ENCODE measurements around the gene MAGOH.

MAGOH gene

GRCh38 chr1:53254011-53254640 lies 15.8 kb upstream of the MAGOH start:
- Histone ChIP-seq H3K36me3 (ENCODE audit: insufficient read depth, low read length) (peaks cover 97% of the 10 kb centered on the region), H3K4me3 (ENCODE audit: low read length) (no peak overlapping the region), H3K27ac (ENCODE audit: low read depth, low read length) (no peak overlapping the region), H3K9ac (ENCODE audit: low read depth, low read length) (no peak overlapping the region), H3K9me3 (ENCODE audit: insufficient read depth, low read depth, low read length) (no peaks in the 10 kb centered on the region), H3K4me1 (ENCODE audit: insufficient read depth, low read length) (no peaks in the 10 kb centered on the region), H3K27me3 (ENCODE audit: insufficient read depth, low read length) (no peaks in the 10 kb centered on the region)
- 86% methylated on average over 3 of the region's 4 CpGs for WGBS

GRCh38 chr1:53250325-53250724 lies 12.0 kb upstream of the MAGOH start:
- no peaks in the 10 kb centered on the region for H3K9me3 ChIP-seq (ENCODE audit: insufficient read depth, low read depth, low read length)
- peaks cover 97% of the 10 kb centered on the region for H3K36me3 ChIP-seq (ENCODE audit: insufficient read depth, low read length)
- no peaks in the 10 kb centered on the region for H3K4me1 ChIP-seq (ENCODE audit: insufficient read depth, low read length)
- no peak overlapping the region for H3K9ac ChIP-seq (ENCODE audit: low read depth, low read length)
- 92% methylated on average over 4 of the region's 4 CpGs for WGBS
- no peak overlapping the region for H3K27ac ChIP-seq (ENCODE audit: low read depth, low read length)
- no peaks in the 10 kb centered on the region for H3K27me3 ChIP-seq (ENCODE audit: insufficient read depth, low read length)
- H3K4me3 ChIP-seq (ENCODE audit: low read length), result no peak overlapping the region

- no peak overlapping the region for H3K4me3 ChIP-seq (ENCODE audit: low read length)
- no peak overlapping the region for H3K9ac ChIP-seq (ENCODE audit: low read depth, low read length)
- peaks cover 97% of the 10 kb centered on the region for H3K36me3 ChIP-seq (ENCODE audit: insufficient read depth, low read length)
- no peaks in the 10 kb centered on the region for H3K9me3 ChIP-seq (ENCODE audit: insufficient read depth, low read depth, low read length)
- H3K27ac ChIP-seq (ENCODE audit: low read depth, low read length), result no peak overlapping the region
- 90% methylated on average over 3 of the region's 3 CpGs for WGBS
- H3K27me3 ChIP-seq (ENCODE audit: insufficient read depth, low read length), result no peaks in the 10 kb centered on the region
- H3K4me1 ChIP-seq (ENCODE audit: insufficient read depth, low read length), result no peaks in the 10 kb centered on the region
These were observed 11.4 kb upstream of the MAGOH start for GRCh38 chr1:53249706-53250105.

- Histone ChIP-seq H3K27ac (ENCODE audit: low read depth, low read length) (no peak overlapping the region), H3K9me3 (ENCODE audit: insufficient read depth, low read depth, low read length) (no peaks in the 10 kb centered on the region), H3K4me3 (ENCODE audit: low read length) (no peak overlapping the region), H3K27me3 (ENCODE audit: insufficient read depth, low read length) (no peaks in the 10 kb centered on the region), H3K9ac (ENCODE audit: low read depth, low read length) (no peak overlapping the region), H3K4me1 (ENCODE audit: insufficient read depth, low read length) (no peaks in the 10 kb centered on the region), H3K36me3 (ENCODE audit: insufficient read depth, low read length) (peaks cover 79% of the 10 kb centered on the region)
- 96% methylated on average over 3 of the region's 4 CpGs for WGBS
These were observed 8.2 kb upstream of the MAGOH start for GRCh38 chr1:53246261-53247134.

GRCh38 chr1:53244141-53244540 lies 5.8 kb upstream of the MAGOH start:
- Histone ChIP-seq H3K4me3 (ENCODE audit: low read length) (no peak overlapping the region), H3K4me1 (ENCODE audit: insufficient read depth, low read length) (no peaks in the 10 kb centered on the region), H3K36me3 (ENCODE audit: insufficient read depth, low read length) (peaks cover 55% of the 10 kb centered on the region), H3K9me3 (ENCODE audit: insufficient read depth, low read depth, low read length) (no peaks in the 10 kb centered on the region), H3K9ac (ENCODE audit: low read depth, low read length) (no peak overlapping the region), H3K27ac (ENCODE audit: low read depth, low read length) (no peak overlapping the region), H3K27me3 (ENCODE audit: insufficient read depth, low read length) (no peaks in the 10 kb centered on the region)
- WGBS, result 79% methylated on average over 4 of the region's 4 CpGs

GRCh38 chr1:53242381-53242780 lies 4.1 kb upstream of the MAGOH start:
- Histone ChIP-seq H3K36me3 (ENCODE audit: insufficient read depth, low read length) (peaks cover 38% of the 10 kb centered on the region), H3K27me3 (ENCODE audit: insufficient read depth, low read length) (no peaks in the 10 kb centered on the region), H3K4me1 (ENCODE audit: insufficient read depth, low read length) (no peaks in the 10 kb centered on the region; the same call in 1 of the 2 replicates), H3K9ac (ENCODE audit: low read depth, low read length) (no peak overlapping the region), H3K9me3 (ENCODE audit: insufficient read depth, low read depth, low read length) (no peaks in the 10 kb centered on the region), H3K4me3 (ENCODE audit: low read length) (no peak overlapping the region), H3K27ac (ENCODE audit: low read depth, low read length) (no peak overlapping the region)
- 92% methylated on average over 4 of the region's 4 CpGs for WGBS

- H3K9me3 ChIP-seq (ENCODE audit: insufficient read depth, low read depth, low read length), result no peaks in the 10 kb centered on the region
- no peak overlapping the region for H3K4me3 ChIP-seq (ENCODE audit: low read length)
- no peaks in the 10 kb centered on the region for H3K27me3 ChIP-seq (ENCODE audit: insufficient read depth, low read length)
- 91% methylated on average over 2 of the region's 2 CpGs for WGBS
- peaks cover 32% of the 10 kb centered on the region for H3K36me3 ChIP-seq (ENCODE audit: insufficient read depth, low read length)
- no peak overlapping the region for H3K27ac ChIP-seq (ENCODE audit: low read depth, low read length)
- H3K4me1 ChIP-seq (ENCODE audit: insufficient read depth, low read length), result no peaks in the 10 kb centered on the region; the same call in 1 of the 2 replicates
- H3K9ac ChIP-seq (ENCODE audit: low read depth, low read length), result no peak overlapping the region
These were observed 3.5 kb upstream of the MAGOH start for GRCh38 chr1:53241828-53242227.

GRCh38 chr1:53237638-53238037 lies 680 bp downstream of the MAGOH start:
- Histone ChIP-seq H3K27me3 (ENCODE audit: insufficient read depth, low read length) (no peaks in the 10 kb centered on the region), H3K36me3 (ENCODE audit: insufficient read depth, low read length) (peaks cover 40% of the 10 kb centered on the region), H3K4me3 (ENCODE audit: low read length) (peak overlapping the region; percentile 97), H3K27ac (ENCODE audit: low read depth, low read length) (no peak overlapping the region), H3K9ac (ENCODE audit: low read depth, low read length) (peak overlapping the region; percentile 82), H3K4me1 (ENCODE audit: insufficient read depth, low read length) (no peaks in the 10 kb centered on the region; the same call in 1 of the 2 replicates), H3K9me3 (ENCODE audit: insufficient read depth, low read depth, low read length) (no peaks in the 10 kb centered on the region)
- WGBS, result 50% methylated on average over 8 of the region's 8 CpGs

GRCh38 chr1:53220962-53221286 lies 17.4 kb downstream of the MAGOH start:
- Histone ChIP-seq H3K27ac (ENCODE audit: low read depth, low read length) (peak overlapping the region; percentile 94), H3K36me3 (ENCODE audit: insufficient read depth, low read length) (peaks cover 25% of the 10 kb centered on the region), H3K9me3 (ENCODE audit: insufficient read depth, low read depth, low read length) (no peaks in the 10 kb centered on the region), H3K27me3 (ENCODE audit: insufficient read depth, low read length) (no peaks in the 10 kb centered on the region), H3K4me1 (ENCODE audit: insufficient read depth, low read length) (peaks cover 12% of the 10 kb centered on the region; the same call in 1 of the 2 replicates), H3K4me3 (ENCODE audit: low read length) (peak overlapping the region; percentile 95), H3K9ac (ENCODE audit: low read depth, low read length) (peak overlapping the region; percentile 91)
- WGBS, result 87% methylated on average over 2 of the region's 3 CpGs

- WGBS, result 1% methylated on average over 61 of the region's 61 CpGs
- Histone ChIP-seq H3K9ac (ENCODE audit: low read depth, low read length) (peak within 1 kb of the TSS; percentile 91), H3K27ac (ENCODE audit: low read depth, low read length) (peak within 1 kb of the TSS; percentile 94), H3K4me1 (ENCODE audit: insufficient read depth, low read length) (peaks cover 12% of the 10 kb centered on the region; the same call in 1 of the 2 replicates), H3K9me3 (ENCODE audit: insufficient read depth, low read depth, low read length) (no peaks in the 10 kb centered on the region), H3K36me3 (ENCODE audit: insufficient read depth, low read length) (peaks cover 30% of the 10 kb centered on the region), H3K27me3 (ENCODE audit: insufficient read depth, low read length) (no peaks in the 10 kb centered on the region), H3K4me3 (ENCODE audit: low read length) (peak within 1 kb of the TSS; percentile 95)
These were observed 18.0 kb downstream of the MAGOH start, which contains the start of gene CZIB for GRCh38 chr1:53220171-53220961. Gene CZIB, minus strand, starts transcription at chr1:53220634. Its CDS starts 59 bp downstream, at chr1:53220575.

GRCh38 chr1:53219711-53220110 lies 18.6 kb downstream of the MAGOH start:
- WGBS, result 38% methylated on average over 8 of the region's 8 CpGs
- Histone ChIP-seq H3K36me3 (ENCODE audit: insufficient read depth, low read length) (peaks cover 35% of the 10 kb centered on the region), H3K9me3 (ENCODE audit: insufficient read depth, low read depth, low read length) (no peaks in the 10 kb centered on the region), H3K4me1 (ENCODE audit: insufficient read depth, low read length) (peaks cover 12% of the 10 kb centered on the region; the same call in 1 of the 2 replicates), H3K27ac (ENCODE audit: low read depth, low read length) (peak overlapping the region; percentile 94; the same call in 1 of the 2 replicates), H3K9ac (ENCODE audit: low read depth, low read length) (peak overlapping the region; percentile 91), H3K27me3 (ENCODE audit: insufficient read depth, low read length) (no peaks in the 10 kb centered on the region), H3K4me3 (ENCODE audit: low read length) (peak overlapping the region; percentile 95)

Measured in HUES64 (cell line).